Hepatocyte (in vitro differentiated cells): ENCODE results near the gene XXYLT1. TPM values are rescaled to one million over a fixed set of nuclear protein-coding genes. Genes with fewer than 3 reads are reported as not detected.

ENCODE experiments used
- DNase-seq: peaks from one replicate; pipeline ENCODE4 v3.0.0-alpha.2; 2016; ENCODE audit warnings: low spot score
- H2AFZ ChIP-seq: fragments of 200-600 bp; sonication (generic); 2 replicates; pipeline ENCODE4 v1.6.0; 2016; ENCODE audit warnings: antibody characterized with exemption, mild to moderate bottlenecking
- H3K27ac ChIP-seq: fragments of 200-600 bp; sonication (generic); 2 replicates; pipeline ENCODE4 v1.5.1; 2016; ENCODE audit warnings: mild to moderate bottlenecking
- H3K27me3 ChIP-seq: fragments of 200-600 bp; sonication (generic); 2 replicates; pipeline ENCODE4 v1.6.1; 2016
- H3K36me3 ChIP-seq: fragments of 200-600 bp; sonication (generic); replicated peaks from 2 replicates; pipeline ENCODE4 v1.5.1; 2016; ENCODE audit warnings: low read depth; ENCODE audit not compliant: insufficient read depth
- H3K4me1 ChIP-seq: fragments of 200-600 bp; sonication (generic); 2 replicates; pipeline ENCODE4 v1.5.1; 2016; ENCODE audit warnings: mild to moderate bottlenecking, moderate library complexity; ENCODE audit not compliant: insufficient read depth
- H3K4me2 ChIP-seq: fragments of 200-600 bp; sonication (generic); 2 replicates; pipeline ENCODE4 v1.6.0; 2016
- H3K4me3 ChIP-seq: fragments of 200-600 bp; sonication (generic); 2 replicates; pipeline ENCODE4 v1.5.1; 2016; ENCODE audit warnings: mild to moderate bottlenecking
- H3K79me2 ChIP-seq: fragments of 200-600 bp; sonication (generic); 2 replicates; pipeline ENCODE4 v1.6.0; 2017; ENCODE audit warnings: mild to moderate bottlenecking
- H3K9me2 ChIP-seq: fragments of 200-600 bp; sonication (generic); replicated peaks from 2 replicates; pipeline ENCODE4 v1.6.0; 2017; ENCODE audit warnings: mild to moderate bottlenecking; ENCODE audit not compliant: insufficient read depth
- H3K9me3 ChIP-seq: fragments of 200-600 bp; sonication (generic); 2 replicates; pipeline ENCODE4 v1.5.1; 2016; ENCODE audit warnings: low read depth, mild to moderate bottlenecking
- H4K20me1 ChIP-seq: fragments of 200-600 bp; sonication (generic); 2 replicates; pipeline ENCODE4 v1.6.0; 2016; ENCODE audit warnings: mild to moderate bottlenecking; ENCODE audit not compliant: insufficient read depth, poor library complexity, severe bottlenecking
- EZH2 ChIP-seq: fragments of 200-600 bp; sonication (generic); IDR thresholded peaks from 2 replicates; pipeline ENCODE4 v1.6.1; 2016; ENCODE audit warnings: antibody characterized with exemption, mild to moderate bottlenecking, borderline replicate concordance
- EZH2phosphoT487 ChIP-seq: fragments of 200-600 bp; sonication (generic); IDR thresholded peaks from one replicate; pipeline ENCODE4 v1.6.1; 2018; ENCODE audit warnings: antibody characterized with exemption, mild to moderate bottlenecking, low read depth, moderate library complexity; ENCODE audit not compliant: unreplicated experiment, severe bottlenecking
- WGBS: methylation state at CpG from one replicate; pipeline ENCODE4 v1.1.6; 2016; ENCODE audit warnings: low lambda C conversion rate; ENCODE audit errors: missing lambda C conversion rate; 5-methylcytosine and 5-hydroxymethylcytosine counted together
- polyA plus RNA-seq: library from polyadenylated mRNA; unstranded; fragments of >200 nt; fragmentation: Nextera tagmentation; extraction: Ambion mirVana; gene quantifications from 2 replicates; pipeline ENCODE4 v1.2.1, GENCODE V29; 2016
- total RNA-seq: library from RNA; depleted of rRNA; stranded (reverse); fragments of >200 nt; gene quantifications from 2 replicates; pipeline ENCODE4 v1.2.3, GENCODE V29; 2014
- TF ChIP-seq, protein P1 (sequence below): fragments of 200-600 bp; sonication (generic); IDR thresholded peaks from 2 replicates; pipeline ENCODE4 v1.5.1; 2016; ENCODE audit warnings: antibody characterized with exemption, mild to moderate bottlenecking; ENCODE audit not compliant: poor library complexity

XXYLT1 gene
- total and polyA plus RNA-seq, 2 experiments from 2014 or later, result 20.9 to 25.6 TPM

DNA sequence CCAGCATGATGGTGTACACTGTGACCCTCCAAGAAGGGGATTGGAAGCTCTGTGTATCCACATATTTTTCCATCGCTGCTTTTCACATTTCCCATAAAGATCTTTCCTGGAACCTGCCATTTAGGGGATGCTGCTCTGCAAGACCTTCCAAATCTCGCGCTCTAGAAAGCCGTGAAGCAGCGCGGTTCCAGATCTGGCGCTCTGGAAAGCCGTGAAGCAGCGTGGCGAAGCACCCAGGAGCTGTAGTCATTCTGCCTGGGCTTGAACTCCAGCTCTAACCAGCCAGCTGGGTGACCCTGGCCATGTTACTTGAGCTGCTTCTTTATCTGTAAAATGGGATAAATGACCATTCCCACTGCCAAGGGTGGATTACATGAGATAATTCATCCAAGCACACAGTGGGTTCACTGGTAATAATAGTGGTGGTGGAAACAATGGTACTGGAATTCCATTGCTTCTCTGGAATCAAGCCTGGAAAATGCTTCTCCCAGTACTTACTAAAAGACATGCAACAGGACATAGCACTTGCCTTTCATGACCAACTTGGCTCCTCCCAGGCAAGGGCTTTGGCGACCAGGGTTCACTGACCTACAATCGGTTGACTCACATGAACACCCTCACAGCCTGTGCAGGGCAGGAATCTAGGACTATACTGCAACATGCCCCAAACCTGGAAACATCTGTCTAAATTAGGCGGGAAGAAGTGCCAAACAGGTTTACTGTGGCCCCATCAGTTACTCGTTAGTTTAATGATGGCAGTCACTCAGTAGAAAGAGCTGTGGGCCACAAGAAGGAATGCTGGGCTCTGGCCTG lies 70.7 kb downstream of the XXYLT1 start:
- Histone ChIP-seq H3K4me2 (no peak overlapping the region), H3K27ac (no peak overlapping the region), H3K4me3 (no peak overlapping the region), H3K9me3 (no peaks in the 10 kb centered on the region), H3K79me2 (peaks cover 15% of the 10 kb centered on the region), H4K20me1 (no peaks in the 10 kb centered on the region), H3K36me3 (no peaks in the 10 kb centered on the region), H3K4me1 (peaks cover 14% of the 10 kb centered on the region), H2AFZ (no peak overlapping the region), H3K27me3 (no peaks in the 10 kb centered on the region), H3K9me2 (no peaks in the 10 kb centered on the region)
- 96% methylated on average over 14 of the region's 14 CpGs for WGBS
- TF ChIP-seq EZH2 (no peak), EZH2phosphoT487 (no peak)
- TF ChIP-seq, protein P1, sequence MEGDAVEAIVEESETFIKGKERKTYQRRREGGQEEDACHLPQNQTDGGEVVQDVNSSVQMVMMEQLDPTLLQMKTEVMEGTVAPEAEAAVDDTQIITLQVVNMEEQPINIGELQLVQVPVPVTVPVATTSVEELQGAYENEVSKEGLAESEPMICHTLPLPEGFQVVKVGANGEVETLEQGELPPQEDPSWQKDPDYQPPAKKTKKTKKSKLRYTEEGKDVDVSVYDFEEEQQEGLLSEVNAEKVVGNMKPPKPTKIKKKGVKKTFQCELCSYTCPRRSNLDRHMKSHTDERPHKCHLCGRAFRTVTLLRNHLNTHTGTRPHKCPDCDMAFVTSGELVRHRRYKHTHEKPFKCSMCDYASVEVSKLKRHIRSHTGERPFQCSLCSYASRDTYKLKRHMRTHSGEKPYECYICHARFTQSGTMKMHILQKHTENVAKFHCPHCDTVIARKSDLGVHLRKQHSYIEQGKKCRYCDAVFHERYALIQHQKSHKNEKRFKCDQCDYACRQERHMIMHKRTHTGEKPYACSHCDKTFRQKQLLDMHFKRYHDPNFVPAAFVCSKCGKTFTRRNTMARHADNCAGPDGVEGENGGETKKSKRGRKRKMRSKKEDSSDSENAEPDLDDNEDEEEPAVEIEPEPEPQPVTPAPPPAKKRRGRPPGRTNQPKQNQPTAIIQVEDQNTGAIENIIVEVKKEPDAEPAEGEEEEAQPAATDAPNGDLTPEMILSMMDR, result no peak
- no peak for DNase-seq

DNA sequence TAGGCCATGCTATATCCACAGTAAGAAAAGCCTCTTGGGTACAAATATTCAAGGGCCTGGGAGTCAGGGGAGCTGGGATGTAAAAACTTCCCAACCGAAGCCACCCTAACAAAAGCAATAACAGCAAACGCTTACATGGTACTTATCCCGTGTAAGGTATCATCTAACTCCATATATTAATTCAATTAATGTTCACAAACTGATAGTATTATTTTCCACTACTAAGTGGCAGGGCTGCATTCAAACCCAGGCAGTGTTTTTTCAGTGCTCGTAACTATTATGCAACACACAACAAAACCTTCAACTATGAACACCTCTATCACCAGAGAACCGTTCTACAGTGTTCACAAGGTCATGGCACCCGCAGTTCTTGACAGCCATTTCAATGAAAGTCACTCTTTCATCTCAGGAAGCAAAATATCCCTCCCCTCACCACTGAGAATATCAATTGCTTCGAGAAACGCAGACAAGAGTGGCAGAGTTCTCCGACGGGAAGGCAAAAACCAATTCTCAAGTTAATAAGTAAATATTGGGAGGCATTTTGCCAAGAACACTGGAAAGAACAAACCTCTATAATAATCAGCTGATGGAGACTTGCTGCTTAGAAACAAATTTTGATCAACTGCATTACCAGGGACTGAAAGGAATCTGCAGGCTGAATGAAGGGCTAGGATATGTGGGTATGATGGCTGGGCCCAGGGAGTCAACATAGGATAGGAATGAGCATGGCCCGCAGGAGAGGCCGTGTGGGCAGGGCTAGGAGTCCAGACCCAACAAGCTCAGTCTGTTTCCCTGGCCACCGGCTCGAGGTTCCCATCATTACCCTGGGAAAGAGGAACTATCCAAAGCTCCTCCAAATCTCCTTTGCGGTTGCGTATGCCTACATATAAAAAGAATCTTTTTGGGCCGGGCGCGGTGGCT lies 72.3 kb downstream of the XXYLT1 start:
- no peak overlapping the region for H3K4me2 ChIP-seq
- H3K9me2 ChIP-seq, result no peaks in the 10 kb centered on the region
- no peaks in the 10 kb centered on the region for H4K20me1 ChIP-seq
- H2AFZ ChIP-seq, result no peak overlapping the region
- no peaks in the 10 kb centered on the region for H3K36me3 ChIP-seq
- no peaks in the 10 kb centered on the region for H3K27me3 ChIP-seq
- 94% methylated on average over 19 of the region's 19 CpGs for WGBS
- peaks cover 13% of the 10 kb centered on the region for H3K79me2 ChIP-seq
- no peak for DNase-seq
- H3K4me3 ChIP-seq, result no peak overlapping the region
- TF ChIP-seq, protein P1, result no peak
- TF ChIP-seq EZH2phosphoT487 (no peak), EZH2 (no peak)
- no peak overlapping the region for H3K27ac ChIP-seq
- H3K4me1 ChIP-seq, result peaks cover 3% of the 10 kb centered on the region
- no peaks in the 10 kb centered on the region for H3K9me3 ChIP-seq

DNA sequence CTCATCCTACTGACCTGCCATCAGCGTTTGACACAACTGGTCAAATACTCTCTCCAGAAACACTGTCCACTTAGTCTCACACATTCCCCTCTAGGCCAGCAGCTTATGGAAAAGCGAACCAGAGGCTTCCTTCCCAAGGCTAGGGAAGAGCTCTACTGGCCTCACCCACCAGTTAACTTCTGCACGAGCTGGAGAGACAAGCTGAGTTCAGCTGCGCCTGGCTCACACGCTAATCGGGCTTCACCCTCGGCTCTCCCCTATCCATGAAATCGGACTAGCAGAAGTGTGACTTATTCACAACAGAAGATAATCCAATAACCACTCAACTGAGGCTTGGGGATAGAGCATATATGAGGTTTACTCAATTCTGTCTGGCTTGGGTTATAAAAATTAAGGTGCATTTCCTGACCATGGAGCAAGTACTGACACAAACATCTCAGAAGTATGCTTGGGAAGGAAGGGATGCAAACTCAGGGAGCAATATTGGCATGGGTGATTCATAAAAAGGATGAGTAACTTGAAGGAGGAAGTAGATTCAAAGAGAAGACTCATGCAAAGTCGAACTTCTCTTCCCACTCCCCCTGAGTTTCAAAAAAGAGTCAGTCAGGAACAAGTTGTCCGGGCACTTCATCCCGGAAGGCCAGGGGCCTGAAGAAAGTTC lies 73.1 kb downstream of the XXYLT1 start:
- no peak overlapping the region for H3K4me3 ChIP-seq
- no peaks in the 10 kb centered on the region for H3K9me2 ChIP-seq
- H3K79me2 ChIP-seq, result peaks cover 10% of the 10 kb centered on the region
- H3K27ac ChIP-seq, result no peak overlapping the region
- H2AFZ ChIP-seq, result no peak overlapping the region
- H3K9me3 ChIP-seq, result no peaks in the 10 kb centered on the region
- H3K4me2 ChIP-seq, result no peak overlapping the region
- WGBS, result 92% methylated on average over 11 of the region's 11 CpGs
- DNase-seq, result no peak
- no peaks in the 10 kb centered on the region for H3K36me3 ChIP-seq
- peaks cover 3% of the 10 kb centered on the region for H3K4me1 ChIP-seq
- H4K20me1 ChIP-seq, result no peaks in the 10 kb centered on the region
- TF ChIP-seq, protein P1, result no peak
- TF ChIP-seq EZH2, result no peak
- no peaks in the 10 kb centered on the region for H3K27me3 ChIP-seq
